NCI-H2107 (cell line): Measurements from ENCODE around the gene HAO1.

Experiments
- DNase-seq: peaks from one replicate; lab custom pipeline; 2025; lab: John Stamatoyannopoulos, UW

The HAO1 gene

DNA sequence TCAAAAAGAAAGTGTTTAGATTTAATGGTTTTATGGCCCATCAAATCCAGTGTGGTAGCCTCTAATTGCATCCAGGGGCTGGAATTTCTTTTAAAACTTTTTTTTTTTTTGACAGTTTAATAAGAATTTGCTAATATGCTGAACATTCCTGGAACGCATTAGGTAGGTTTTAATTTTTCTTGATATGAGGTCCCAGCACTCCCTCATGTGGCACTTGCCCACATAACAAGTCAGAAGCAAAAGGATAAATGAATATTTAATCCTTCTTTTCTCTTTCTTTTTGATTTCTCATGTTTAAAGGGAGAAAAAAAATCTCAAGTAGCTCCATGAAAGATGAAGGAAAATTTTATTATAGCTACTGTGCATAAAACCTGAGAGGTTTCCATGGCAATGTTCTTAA is 13.5 kb downstream of the HAO1 start:
- no peak for DNase-seq

DNA sequence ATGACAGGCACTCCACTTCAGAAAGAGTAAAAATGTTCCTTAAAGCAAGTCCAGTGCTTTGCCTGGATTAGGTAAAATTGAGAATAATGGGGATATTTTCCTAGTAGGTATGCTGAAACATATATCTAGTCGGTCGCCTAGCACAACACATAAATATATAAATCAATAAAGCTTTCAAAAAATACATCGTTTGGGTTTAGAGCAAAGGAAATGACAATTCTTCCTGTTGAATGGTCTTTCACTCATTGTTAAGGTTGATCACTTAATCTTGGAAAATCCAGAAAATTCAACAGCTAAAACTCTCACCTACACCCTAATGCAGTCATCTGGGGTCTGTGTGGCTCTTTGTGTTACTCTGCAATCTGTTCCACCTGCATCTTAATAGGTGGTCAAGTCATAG is 13.9 kb downstream of the HAO1 start:
- DNase-seq: no peak

DNA sequence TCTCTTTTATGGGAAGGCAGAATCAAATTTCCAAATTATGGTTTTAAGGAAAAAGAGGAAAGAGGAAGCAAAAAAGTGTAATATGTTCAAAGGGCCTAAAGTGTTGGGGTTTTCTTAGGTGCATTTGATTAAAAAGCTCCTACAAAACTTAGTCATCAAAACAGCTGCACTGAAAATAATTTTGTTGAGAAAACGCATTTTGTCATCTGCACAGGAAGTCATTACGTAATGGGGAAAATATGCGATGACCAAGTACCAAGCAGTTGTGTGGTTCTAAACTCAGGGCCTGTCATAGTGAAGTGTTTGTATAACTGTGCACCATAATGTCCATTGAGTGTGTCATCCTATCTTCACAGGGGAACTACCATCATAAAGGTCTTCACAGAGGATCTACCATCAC is 15.6 kb downstream of the HAO1 start:
- DNase-seq: no peak

DNA sequence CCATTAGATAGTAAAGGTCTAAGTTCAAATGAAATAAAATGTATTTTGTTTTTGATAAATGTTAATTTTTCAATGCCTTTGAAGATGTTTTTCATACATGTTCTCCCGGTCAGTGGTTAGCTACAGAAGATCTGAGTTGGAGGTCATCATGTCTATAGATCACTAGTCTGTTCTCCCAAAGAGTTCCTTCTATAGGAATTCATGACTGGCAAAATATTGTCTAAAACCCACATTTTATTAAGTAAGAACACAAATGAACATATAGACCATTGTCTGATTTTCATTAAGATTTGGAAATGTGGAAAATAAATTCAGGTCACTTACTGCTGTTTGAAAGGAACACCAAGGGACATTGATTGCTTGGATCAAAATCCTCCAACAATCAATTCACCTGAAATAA is 23.6 kb downstream of the HAO1 start:
- no peak for DNase-seq

DNA sequence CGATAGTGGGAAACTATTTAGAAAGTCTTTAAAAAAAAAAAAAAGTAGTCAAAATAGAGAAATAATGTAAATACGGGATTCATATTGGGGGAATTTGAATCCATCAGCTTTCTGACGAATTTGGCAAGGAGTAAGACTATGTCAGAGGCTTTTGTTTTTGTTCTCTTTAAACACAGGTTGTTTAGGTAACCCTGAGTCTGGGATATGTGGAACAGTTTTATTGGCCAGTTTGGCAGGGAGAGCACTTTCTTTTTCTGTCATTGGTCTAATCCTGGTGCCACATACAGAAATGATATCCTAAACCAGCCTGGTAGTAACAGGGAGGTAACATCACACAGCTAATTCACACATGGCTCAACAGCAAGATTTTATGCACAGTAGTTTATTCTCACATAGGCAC is 27.7 kb downstream of the HAO1 start:
- DNase-seq: no peak

DNA sequence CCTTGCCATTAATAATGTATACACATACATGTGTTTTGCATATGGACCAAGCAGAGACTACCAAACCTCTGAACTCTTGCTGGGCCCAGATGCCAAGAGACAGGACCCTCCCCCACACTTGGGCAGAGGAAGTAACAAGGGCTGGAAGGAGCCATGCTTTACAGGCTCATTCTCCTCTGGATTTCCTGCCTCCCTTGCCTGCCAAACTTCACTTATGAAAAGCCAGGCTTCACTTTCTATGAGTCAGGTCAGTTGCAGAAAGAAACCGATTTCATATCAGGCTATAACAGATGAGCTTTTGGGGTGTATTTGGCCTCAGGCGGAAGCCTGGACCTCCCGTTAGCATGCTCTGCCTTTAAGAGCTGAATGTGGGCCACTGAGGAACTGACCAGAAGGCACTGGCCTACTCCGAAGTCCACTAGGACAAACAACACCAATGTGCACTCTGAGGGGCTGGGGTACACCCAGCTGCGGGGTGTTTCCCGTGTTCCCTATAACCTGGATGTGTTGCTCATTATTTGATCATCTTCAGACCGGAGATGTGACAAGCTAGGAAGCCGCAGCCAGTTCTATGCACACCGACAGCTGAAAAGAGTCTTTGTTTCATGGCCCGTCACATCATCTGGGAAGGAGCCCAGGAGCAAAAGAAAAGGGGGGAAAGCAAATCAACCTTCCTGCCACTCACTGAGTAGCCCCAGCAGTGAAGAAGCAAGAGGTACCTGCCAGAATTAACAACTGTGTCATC is 28.5 kb downstream of the HAO1 start:
- DNase-seq: no peak

DNA sequence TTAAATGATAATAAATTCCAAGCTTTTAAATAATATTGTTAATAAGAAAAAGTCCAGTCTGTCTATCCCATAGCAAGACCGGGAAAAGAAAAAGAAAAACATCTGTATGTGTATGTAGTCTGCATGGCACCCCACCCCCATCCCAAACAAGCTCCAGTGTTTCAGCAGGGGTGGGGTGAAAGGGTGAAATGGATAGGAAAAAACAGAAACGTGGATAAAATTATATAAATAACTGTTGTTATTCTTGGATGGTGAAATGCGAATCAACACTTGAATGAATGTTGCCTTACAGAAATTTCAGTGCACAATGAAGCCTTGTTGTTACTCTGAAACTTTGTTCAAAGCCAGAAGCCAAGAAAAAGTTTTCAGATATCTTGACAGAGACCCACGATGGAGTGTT is 31.4 kb downstream of the HAO1 start:
- no peak for DNase-seq

DNA sequence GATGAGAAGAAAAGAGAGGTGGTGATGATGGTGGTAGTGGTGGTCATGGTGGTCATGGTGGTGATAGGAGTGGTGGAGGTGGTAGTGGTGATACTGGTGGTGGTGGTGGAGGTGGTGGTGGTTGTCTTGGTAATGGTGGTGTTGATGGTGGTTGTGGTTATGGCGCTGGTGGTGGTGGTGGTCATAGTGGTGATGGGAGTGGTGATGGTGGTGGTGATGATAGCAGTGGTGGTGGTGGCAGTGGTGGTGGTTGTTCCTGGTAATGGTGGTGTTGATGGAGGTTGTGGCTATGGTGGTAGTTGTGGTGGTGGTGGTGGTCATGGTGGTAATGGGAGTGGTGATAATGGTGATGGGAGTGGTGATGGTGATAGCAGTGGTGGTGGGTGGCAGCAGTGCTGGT is 36.8 kb downstream of the HAO1 start:
- no peak for DNase-seq

DNA sequence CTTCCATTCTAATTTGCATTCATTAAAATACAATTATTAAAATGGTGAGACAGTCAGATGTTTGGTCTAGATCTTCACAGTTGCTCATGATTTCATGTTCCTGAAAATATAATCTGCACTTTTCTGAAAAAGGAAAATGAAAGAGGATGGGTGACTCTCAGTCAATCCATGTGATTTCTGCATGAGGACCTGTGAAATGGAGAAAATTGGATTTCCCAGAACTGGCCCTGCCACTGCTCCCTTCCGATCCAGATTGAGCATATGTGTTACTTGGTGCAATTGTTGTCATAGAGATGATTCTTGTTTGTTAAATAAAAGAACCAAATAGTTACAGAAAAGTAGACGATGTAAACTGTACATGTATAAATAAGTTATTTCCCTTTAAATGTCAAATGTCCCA is 37.4 kb downstream of the HAO1 start:
- no peak for DNase-seq

DNA sequence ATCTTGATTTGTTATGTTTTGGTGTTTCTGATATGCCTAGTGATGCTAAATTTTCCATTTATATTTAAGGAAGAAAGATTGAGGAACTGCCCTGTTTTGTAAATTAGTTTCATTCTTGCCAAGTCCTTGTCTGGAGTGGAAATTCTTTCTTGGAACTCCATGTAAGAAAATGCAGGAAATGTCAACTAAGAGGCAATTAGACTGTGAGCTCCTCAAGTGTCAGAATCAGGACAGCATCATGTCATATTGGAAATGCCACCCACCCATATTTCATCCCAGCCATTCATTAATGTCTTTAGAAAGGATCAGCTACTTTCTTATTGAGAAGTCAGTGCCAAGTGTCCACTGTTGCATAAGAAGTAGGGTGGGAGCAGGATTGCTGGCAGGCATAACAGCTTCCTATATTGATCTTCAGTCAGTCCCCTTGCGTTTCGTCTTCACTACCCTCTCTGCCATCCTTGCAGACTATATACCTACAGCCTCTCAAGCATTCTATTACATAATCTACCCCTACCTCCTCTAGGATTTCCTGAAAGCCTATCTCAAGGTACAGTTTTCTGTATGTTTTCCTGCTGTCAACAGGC is 42.4 kb downstream of the HAO1 start:
- DNase-seq: no peak

DNA sequence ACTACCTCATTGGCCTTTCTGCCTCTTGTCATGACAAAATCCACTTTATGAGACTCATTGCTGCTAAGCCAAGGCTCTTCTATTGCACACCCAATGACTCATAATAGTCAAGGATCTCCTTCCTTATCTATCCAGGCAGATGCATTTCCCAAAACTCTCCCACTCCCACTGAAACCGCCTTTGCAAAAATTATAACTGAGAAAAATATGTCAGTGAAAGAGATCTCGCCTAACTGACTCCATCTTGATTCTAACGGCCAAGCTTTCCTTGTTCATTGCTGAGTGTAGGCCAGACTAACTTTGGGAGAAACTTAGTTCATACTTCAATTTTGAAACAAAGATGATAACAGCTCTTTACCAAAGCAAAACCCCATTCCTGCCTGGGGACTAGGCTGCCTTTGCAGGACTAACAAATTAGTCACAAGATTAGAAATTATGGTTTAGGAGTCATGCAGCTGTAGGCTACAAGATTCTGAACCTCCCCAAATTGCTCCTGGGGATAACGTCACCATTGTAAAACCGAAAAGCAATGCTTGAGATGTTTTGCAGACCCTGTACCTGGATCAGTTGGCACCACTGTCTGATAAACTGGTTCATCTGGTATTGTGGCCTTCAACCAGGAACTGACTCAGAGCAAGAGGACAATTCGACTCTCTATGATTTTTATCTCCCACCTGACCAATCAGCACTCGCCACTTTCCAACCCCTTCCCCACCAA is 47.1 kb downstream of the HAO1 start:
- no peak for DNase-seq

DNA sequence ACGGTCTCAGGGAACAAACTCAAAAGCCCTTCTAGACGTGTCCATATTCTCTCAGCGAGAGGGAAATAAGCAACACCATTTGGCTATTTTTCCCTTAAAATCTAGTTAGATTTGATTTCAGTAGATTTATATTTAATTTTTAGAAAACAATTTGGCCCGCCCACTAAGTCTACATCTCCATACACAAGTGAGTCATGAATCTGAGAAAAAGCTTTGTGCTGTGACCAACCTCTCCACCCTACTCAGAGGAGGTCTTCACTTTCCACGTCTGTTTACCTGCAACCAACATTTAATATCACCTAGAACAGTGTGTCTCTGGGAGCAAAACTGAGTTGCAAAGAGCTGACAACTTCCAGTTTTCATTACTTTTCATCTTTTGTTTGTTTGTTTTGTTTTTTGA is 48.6 kb downstream of the HAO1 start:
- DNase-seq: no peak

DNA sequence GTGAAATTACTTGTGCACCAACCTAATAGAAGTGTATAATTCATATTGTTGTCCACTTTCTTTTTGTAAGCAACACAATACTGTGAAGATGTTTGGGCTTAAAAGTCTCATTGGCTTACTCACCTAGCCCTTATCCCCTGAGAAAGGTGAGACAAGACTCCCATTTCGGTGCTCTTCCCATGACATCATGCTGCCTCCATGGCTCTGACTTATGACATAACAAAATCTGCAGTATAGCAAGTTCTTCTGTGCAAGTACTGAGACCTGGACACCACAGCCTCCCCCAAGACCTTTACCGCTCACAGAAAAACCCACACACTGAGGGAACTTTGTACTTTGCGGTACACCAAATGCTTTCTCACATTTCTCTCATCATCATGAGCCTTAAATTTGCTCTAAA is 50.5 kb downstream of the HAO1 start:
- no peak for DNase-seq

DNA sequence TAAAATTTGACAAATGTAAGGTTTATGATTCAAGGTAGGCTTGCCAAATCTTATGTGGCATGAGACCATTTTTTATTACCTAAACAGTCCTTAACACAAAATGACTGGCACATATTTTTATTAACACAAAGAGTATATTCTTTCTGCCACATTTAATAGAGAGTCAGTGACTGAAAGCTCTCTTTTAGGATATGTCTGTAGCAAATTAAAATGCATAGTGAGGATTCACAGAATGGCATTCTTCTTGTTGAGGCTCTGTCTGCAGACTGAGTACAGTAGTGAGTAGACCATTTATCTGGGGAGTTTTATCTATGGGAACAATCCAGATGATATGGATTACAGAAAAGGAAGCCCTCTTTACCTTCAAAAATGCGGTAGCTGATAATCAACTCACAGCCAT is 56.5 kb downstream of the HAO1 start:
- no peak for DNase-seq

DNA sequence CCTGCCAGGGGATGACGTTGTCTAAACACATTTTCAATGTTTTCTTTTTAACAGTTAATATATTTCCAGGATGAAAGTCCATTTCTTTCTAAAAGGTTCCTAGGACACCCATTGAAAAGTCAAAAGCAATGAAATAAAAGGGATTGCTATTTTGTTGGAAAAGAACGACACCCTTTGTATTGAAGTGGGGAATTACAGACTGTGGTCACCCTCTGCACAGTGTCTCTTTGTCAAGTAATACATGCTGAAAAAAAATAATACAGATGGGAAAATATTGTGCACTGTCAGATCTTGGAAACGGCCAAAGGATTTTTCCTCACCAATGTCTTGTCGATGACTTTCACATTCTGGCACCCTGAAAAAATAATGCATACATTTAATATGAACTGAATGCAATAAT is 56.9 kb downstream of the HAO1 start:
- no peak for DNase-seq

DNA sequence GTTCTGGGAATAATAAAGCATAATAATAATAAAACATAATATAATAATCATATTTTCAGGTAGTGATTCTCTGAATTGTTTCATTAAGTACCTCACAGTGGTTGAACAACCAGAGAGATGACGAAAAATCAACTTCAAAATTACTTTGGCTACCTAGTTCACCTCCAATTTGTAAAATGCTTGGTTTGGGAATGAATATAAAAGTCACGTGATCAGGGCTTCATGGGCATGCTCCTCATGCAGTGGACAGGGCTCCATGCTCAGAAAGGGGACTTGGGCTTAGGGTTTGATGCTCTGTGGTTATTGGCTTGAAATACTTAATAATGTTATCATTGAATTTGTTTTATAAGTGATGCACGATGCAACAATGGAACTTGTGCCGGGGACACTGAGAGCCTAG is 58.2 kb downstream of the HAO1 start:
- DNase-seq: no peak

DNA sequence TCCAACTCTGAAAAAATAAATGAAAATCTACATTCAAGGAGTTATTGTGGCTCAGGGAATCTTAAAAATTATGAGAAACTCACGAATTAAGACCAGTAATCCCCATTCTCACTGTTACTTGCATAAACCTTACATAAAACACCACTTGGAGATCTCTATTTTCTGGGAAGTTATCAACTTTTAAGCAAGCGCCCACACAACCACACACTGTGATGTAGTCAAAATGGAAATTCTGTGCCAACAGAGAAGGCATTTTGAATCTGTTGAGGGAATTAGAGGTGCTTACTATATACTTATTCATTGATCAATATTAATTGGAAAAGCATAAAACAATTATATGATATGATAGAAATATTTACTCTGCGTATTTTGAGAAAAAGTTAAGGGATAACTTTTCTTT is 58.7 kb downstream of the HAO1 start:
- DNase-seq: no peak

DNA sequence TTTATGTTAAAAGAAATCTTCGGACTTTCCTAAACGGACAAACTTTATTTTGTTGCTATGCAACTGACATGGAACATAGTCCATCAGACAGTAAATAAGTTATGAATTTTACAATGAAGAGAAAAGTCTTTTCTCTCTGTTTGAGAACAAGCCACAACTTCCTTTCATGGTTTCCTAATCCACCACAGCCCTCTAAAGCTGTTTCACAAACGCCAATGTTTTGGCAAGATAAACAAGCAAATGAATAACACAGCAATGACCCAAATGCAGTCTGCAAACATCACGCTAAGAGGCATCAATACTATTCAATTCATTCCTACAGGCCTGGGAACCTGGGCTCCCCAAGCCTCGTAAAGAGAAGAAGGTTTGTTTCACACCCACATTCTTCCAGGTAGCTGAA is 60.4 kb downstream of the HAO1 start:
- no peak for DNase-seq

DNA sequence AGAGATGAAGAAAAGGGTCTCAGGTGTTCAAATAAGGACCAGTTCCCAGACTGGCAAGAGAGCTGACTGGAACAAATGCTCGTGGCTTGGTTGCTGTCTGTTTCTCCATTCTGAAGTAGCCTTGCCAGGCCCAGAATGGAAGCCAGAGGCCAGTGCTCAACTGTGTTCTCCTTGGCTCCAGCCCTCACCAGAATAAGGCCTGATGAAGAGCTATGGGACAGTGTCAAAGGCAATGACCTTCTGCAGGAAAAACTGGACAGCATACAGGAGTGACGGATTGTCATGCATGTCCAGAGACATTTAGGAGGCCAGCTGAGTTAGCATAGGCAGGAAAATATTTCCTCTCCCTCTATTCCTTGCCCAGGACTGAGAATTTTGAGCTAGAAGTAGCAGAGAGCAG is 72.2 kb downstream of the HAO1 start:
- DNase-seq: no peak

DNA sequence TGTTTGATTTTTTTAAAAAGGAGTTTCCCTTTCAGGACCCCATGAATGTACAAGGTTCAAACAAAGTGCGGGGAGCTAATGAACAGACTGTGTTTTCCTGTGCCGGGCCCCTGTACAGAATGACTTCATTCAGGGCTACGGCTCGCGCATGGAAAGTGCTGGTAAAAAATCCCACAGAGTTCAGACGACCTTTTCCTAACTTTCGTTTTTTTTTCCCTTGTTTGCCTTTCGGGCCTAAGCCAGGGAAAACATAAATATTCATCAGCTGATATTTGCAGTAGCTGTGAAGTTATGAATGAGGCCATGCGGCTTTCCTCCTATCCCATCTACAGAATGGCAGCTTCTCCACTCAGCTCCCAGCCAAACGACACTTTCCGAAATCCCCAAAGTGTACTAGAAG is 74.0 kb downstream of the HAO1 start:
- no peak for DNase-seq

DNA sequence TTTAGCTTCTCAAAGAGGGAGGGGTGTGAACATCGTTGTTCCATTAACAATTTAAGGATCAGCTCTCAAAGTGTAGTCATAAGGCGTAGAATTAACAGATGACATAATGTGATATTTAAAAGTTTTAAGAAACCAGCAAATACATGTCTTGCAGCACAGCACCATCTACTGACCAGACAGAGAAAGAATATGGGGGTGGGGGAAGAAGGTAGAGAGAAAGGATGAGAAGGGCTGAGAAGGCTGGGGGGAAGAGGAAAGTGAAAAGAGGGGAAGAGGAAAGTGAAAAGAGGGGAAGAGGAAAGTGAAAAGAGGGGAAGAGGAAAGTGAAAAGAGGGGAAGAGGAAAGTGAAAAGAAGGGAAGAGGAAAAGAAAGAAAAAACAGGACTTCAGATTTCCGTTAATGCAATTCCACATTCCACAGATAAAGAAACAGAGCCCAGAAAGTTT is 80.9 kb downstream of the HAO1 start:
- DNase-seq: no peak

DNA sequence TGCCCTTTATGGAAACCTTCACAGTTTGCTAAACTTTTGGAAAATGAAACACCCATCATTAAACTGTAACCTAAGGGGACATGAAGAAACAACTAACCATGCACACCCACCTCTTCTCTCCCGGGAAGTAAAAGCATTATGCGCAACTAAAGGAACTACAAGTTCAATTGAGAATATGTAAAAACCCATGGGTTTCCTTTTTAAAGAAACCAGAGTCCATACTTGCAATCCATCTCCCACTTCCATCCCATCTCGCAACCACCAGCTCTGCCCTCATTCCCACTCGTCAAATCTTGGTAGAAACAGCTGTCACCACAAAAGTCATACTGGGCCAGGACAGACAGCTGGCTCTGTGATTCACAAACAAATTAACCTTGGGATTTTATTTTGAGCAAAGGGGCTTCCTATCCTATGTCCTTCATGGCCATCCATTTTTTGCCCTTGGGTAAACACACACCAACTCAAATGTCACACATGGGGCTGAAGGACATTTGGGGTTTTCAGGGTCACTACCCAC is 81.5 kb downstream of the HAO1 start:
- DNase-seq: no peak

DNA sequence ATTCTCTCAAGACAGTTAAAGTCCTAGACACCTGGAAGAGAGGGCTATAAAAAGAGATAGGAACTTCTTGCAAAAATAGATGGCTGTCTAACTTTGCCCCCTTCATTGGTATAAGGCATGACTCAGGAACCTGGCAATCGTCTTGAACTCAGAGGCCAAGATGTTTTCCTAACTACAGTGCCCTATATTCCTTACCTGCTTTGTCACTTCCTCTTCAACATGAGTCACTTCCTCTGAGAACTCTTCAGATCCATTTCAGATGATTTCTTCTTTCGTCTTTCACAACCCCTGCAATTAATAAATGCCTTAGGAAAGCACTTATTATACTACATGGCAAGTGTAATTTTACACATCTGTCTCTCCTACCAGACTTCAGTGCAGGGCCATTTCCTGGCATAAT is 83.5 kb downstream of the HAO1 start:
- no peak for DNase-seq
